HG02970 (cell line): ENCODE data around the gene MUC3A.
"Not testable (repeated sequence)": the region's sequence is repeated elsewhere in the genome, so short reads cannot be mapped to it uniquely, and the experiment has no call there.

Experiments
- ATAC-seq: cut with Tn5 transposase; IDR thresholded peaks from one replicate; pipeline ENCODE4 v1.9.1; 2021; ENCODE audit warnings: mild to moderate bottlenecking, moderate library complexity, moderate number of reproducible peaks; ENCODE audit not compliant: unreplicated experiment, low FRiP score

Gene MUC3A

GRCh38 chr7:100949227-100949932 is at the start of gene MUC3A:
TSS of gene MUC3A (plus strand) at chr7:100949534. CDS start at chr7:100949625, 91 bp downstream.
- ATAC-seq: no peak

DNA sequence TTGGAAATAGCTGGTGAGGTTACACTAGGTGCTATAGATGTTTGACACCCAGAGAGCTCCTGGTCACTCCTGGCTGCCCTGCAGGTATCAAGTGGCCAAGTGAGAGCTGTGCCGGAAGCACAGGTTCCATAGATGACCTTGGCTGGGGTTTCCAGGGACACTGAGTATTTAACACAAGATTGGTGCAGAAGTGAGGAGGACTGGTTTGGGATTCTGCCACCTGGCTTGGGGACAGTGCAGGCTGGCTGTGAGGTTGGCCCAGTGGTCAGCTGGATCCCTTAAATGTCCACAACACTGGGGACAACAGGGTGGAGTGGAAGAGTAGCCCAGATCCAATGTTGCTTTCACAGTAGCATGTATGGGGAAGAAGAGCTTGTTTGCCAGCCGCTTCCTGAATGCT is 48.4 kb upstream of the MUC3A start:
- no peak for ATAC-seq

DNA sequence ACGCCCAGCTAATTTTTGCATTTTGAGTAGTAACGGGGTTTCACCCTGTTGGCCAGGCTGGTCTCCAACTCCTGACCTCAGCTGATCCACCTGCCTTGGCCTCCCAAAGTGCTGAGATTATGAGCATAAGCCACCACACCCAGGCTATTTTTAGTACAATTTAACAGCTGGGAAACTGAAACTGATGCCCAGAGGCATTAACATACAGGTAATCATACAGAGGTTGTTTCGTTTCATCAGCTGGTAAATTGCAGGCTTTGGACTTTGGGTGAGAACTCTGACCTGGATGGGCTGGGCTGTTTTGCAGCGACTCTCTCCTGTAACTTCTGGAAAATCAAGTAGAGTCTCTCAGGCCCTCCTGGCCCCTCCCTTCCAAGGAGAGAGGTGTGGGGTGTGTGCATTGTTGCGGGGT is 47.4 kb upstream of the MUC3A start:
- ATAC-seq: no peak

GRCh38 chr7:100902638-100903037 is 46.7 kb upstream of the MUC3A start:
- no peak for ATAC-seq

DNA sequence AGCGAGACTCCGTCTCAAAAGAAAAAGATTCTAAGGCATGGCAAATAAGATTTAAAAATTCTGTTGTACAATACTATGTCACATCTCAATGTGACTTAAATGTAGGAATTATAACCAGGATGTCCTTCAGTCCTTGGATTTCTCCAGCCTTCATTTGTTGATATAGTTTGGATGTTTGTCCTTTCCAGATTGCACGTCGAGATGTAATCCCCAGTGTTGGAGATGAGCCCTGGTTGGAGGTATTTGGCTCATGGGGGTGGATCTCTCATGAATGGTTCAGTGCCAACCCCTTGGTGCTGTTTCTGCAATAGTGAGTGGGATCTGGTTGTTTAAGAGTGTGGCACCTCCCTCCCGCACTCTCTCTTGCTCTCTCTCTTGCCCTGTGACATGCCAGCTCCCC is 40.8 kb upstream of the MUC3A start:
- no peak for ATAC-seq

- not testable (repeated sequence) for ATAC-seq
Measured at GRCh38 chr7:100910443-100910842, 38.9 kb upstream of the MUC3A start.

DNA sequence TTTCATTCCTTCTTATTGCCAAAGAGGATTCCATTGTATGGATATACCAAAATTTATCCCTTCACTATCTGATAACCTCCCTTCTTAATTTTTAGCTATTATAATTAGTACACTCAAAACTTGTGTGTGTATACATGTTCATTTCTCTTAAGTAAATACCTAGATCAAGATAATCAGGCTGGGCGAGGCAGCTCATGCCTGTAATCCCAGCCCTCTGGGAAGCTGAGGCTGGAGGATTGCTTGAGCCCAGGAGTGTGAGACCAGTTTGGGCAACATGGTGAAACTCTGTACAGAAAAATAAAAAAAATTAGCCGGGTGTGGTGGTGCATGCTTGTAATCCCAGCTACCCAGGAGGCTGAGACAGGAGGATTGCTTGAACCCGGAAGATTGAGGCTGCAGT is 37.9 kb upstream of the MUC3A start:
- no peak for ATAC-seq

GRCh38 chr7:100914208-100914878 is 35.0 kb upstream of the MUC3A start:
- ATAC-seq: no peak

DNA sequence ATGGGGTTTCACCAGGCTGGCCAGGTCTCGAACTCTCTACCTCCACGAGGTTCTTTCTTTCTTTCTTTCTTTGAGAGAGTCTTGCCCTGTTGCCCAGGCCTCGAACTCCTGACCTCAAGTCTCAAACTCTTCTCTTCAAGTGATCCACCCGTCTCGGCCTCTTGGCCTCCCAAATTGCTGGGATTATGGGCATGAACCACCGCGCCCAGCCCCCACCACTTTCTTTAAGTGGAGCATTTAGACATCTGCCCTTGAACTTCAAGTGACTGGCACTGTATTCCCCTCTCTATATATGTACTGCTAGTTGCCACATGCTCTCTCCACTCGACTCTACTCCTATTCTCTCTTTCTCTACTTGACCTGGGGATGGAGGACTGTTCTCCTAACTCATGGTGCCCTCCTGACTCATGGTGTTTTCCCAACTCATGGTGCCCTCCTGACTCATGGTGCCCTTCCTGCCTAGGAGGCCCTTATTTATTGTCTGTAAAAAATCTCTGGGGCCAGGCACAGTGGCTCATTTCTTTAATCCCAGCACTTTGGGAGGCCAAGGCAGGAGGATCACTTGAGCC is 34.4 kb upstream of the MUC3A start:
- ATAC-seq: no peak

- ATAC-seq: not testable (repeated sequence)
Measured at GRCh38 chr7:100919335-100919734, 30.0 kb upstream of the MUC3A start.

DNA sequence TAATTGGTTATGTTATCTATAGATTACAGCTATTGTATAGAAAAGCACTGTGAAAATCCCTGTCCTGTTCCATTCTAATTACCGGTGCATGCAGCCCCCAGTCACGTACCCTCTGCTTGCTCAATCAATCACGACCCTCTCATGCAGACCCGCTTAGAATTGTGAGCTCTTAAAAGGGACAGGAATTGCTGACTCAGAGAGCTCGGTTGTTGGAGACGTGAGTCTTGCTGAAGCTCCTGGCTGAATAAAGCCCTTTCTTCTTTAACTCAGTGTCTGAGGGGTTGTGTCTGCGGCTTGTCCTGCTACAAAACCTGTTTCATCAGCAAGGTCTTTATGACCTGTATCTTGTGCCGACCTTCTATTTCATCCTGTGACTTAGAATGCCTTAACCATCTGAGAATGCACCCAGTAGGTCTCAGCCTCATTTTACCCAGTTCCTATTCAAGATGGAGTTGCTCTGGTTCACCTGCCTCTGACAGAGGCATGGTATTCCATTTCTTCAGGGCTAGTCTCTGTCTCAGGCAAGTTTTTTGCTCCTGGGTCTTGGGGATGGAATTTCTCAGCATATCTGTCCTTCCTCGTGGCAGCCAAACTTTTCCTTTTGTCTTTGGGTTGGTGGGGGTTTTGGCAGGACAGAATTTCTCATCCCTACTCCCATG is 29.4 kb upstream of the MUC3A start:
- ATAC-seq: not testable (repeated sequence)

DNA sequence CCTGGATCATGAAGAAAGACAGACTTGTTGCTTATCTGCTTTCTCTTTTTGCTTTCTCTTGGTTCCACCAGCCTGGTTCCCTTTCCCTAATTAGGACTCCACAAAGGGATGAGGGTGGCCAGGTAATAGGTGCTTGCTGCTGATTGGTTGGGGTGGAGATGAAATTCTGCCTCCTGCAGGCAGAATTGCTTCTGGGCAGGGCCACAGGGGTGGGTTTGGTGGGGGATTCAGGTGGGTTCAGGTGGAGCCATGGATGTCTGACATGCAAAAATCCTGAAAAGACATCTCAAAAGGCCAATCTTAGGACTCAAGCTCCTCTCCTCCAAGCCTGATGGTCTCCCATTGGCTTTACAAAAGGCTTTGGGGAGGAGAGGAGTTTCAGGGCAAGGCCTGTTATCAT is 28.3 kb upstream of the MUC3A start:
- no peak for ATAC-seq

- ATAC-seq: not testable (repeated sequence)
Measured at GRCh38 chr7:100923616-100924015, 25.7 kb upstream of the MUC3A start.

- ATAC-seq: no peak
Measured at GRCh38 chr7:100929808-100930174, 19.5 kb upstream of the MUC3A start.

DNA sequence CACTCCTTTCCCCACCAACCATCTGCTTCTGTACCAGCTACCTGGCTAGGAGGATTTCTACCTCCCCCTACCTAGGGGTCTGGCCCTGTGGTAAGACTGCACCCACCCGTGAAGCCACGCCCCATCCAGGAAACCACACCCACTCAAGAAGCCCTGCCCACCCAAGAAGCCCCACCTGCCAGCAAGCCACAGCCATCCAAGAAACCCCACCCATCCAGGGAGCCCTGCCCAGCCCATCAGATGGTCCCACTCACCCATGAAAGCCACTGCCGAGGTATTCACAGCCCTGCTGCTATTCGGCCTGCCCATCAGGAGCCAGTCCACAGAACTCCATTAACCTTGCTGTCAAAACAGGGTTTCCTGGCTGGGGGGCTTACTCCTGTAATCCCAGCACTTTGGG is 15.6 kb upstream of the MUC3A start:
- ATAC-seq: no peak

- ATAC-seq: not testable (repeated sequence)
Measured at GRCh38 chr7:100935381-100935780, 14.0 kb upstream of the MUC3A start.

DNA sequence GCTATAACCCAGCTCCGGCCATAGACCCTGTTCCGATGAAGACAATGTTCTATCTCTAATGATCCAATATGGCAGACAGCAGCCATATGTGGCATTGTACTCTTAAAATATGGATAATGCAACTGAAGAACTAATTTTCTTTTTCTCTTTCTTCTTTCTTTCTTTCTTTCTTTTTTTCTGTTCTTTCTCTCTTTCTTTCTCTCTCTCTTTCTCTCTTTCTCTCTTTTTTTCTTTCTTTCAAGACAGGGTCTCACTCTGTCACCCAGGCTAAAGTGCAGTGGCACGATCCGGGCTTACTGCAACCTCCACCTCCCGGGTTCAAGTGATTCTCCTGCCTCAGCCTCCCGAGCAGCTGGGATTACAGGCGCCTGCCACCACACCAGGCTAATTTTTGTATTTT is 13.2 kb upstream of the MUC3A start:
- ATAC-seq: not testable (repeated sequence)

- ATAC-seq: no peak
Measured at GRCh38 chr7:100942045-100942774, 7.1 kb upstream of the MUC3A start.

DNA sequence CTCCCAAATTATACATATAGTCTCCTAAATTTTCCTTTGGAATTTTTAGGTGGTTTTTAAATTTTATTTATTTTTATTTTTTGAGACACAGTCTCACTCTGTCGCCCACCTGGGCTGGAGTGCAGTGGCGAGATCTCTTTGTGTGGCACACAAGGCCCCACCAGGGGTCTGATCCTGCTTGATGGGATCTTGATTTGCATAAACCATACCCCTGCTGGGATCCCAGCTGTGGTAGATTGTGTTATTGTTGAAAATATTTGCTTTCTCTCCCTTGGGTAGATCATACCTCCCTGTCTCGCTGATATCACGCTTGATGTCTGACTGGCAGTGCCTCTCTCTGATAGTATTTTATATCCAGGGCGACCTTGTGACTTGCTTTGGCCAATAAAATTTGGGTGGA is 5.6 kb upstream of the MUC3A start:
- no peak for ATAC-seq

GRCh38 chr7:100944138-100944537 is 5.2 kb upstream of the MUC3A start:
- no peak for ATAC-seq

- no peak for ATAC-seq
Measured at GRCh38 chr7:100946111-100946510, 3.2 kb upstream of the MUC3A start.
